D721Med (cell line): ENCODE results near the gene TSEN54.

ENCODE experiments used
- DNase-seq: peaks from one replicate; pipeline ENCODE4 v3.0.0; 2011; ENCODE audit warnings: low spot score; ENCODE audit not compliant: insufficient read length
- FAIRE-seq: peaks from 2 replicates; lab custom pipeline; 2011; peaks lifted over from hg19 to GRCh38; lab: Jason Lieb, UNC
- TF ChIP-seq, protein P1 (sequence below): IDR thresholded peaks from 2 replicates; pipeline ENCODE4 v1.5.1; 2012; ENCODE audit warnings: mild to moderate bottlenecking, control low read depth; ENCODE audit not compliant: insufficient read depth; ENCODE audit errors: missing control alignments

TSEN54 gene

DNA sequence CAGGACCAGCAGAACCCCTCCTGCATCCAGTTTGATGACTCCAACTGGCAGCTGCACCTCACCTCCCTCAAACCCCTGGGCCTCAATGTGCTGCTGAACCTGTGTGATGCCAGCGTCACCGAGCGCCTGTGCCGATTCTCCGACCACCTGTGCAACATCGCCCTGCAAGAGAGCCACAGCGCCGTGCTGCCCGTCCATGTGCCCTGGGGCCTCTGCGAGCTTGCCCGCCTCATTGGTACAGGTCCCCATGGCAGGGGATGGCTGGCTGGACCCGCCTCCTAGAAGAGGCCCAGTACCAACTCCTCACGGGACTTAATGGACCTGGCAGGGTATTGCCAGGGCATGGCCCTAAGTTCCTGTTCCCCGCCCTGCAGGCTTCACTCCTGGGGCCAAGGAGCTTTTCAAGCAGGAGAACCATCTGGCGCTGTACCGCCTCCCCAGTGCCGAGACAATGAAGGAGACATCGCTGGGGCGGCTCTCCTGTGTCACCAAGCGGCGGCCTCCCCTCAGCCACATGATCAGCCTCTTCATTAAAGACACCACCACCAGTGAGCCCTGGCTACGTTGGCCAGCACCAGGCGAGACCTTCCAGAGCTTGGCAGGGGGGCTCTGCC lies 23.7 kb upstream of the TSEN54 start:
- no peak for DNase-seq
- TF ChIP-seq, protein P1, sequence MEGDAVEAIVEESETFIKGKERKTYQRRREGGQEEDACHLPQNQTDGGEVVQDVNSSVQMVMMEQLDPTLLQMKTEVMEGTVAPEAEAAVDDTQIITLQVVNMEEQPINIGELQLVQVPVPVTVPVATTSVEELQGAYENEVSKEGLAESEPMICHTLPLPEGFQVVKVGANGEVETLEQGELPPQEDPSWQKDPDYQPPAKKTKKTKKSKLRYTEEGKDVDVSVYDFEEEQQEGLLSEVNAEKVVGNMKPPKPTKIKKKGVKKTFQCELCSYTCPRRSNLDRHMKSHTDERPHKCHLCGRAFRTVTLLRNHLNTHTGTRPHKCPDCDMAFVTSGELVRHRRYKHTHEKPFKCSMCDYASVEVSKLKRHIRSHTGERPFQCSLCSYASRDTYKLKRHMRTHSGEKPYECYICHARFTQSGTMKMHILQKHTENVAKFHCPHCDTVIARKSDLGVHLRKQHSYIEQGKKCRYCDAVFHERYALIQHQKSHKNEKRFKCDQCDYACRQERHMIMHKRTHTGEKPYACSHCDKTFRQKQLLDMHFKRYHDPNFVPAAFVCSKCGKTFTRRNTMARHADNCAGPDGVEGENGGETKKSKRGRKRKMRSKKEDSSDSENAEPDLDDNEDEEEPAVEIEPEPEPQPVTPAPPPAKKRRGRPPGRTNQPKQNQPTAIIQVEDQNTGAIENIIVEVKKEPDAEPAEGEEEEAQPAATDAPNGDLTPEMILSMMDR: no peak
- no peak for FAIRE-seq

DNA sequence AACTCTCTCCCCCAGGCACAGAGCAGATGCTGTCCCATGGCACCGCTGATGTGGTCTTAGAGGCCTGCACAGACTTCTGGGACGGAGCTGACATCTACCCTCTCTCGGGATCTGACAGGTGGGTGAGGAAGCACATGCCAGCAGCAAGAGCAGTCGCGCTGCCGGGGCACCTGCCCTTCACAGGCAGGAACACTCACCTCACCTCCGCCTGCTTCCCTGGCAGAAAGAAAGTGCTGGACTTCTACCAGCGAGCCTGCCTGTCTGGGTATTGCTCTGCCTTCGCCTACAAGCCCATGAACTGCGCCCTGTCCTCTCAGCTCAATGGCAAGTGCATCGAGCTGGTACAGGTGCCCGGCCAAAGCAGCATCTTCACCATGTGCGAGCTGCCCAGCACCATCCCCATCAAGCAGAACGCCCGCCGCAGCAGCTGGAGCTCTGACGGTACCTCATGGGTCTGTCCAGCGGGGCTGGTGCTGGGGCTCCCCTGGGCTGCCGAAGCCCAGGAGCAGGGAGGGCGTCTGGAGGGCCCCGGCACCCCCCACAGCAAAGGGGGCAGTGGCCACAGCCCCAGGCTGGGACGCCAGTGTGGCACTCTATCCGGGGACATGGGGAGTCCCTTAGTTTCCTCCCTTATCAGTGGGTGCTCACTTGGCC lies 22.7 kb upstream of the TSEN54 start:
- no peak for FAIRE-seq
- TF ChIP-seq, protein P1: no peak

DNA sequence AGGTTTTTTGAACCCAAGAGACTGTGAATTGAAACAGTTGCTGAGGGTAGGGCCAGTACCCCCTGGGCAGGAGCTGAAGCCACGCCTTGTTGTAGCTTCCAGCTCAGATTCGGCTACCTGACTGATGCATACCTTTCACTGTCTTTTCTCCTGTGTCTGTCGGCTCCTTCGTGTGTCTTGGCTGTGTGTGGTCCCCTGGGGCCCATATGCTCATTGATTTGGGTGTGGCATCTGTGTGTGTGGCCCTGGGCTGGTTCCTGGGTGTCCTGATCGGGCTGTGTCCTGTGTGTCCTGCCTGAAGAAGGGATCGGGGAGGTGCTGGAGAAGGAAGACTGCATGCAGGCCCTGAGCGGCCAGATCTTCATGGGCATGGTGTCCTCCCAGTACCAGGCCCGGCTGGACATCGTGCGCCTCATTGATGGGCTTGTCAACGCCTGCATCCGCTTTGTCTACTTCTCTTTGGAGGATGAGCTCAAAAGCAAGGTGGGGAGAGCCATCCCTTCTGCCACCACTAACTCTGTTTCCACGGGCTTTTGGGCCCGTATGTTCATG lies 21.9 kb upstream of the TSEN54 start:
- FAIRE-seq: no peak
- no peak for DNase-seq
- TF ChIP-seq, protein P1: no peak

More for the DNA sequence above, 22.7 kb upstream of the TSEN54 start:
- DNase-seq: no peak

DNA sequence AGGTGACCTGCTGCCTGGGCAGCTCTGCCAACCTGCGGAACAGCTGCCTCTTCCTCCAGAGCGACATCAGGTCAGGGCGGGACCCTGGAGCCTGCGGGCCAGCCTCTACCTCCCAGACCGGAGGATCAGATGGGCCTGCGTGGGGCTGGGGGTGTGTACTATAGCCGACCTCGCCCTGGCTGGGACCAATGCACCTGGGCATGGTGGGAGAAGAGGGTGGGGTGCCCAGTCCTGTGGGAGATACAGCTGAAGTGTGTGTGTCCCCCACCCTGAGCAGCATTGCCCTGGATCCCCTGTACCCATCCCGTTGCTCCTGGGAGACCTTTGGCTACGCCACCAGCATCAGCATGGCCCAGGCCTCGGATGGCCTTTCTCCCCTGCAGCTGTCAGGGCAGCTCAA lies 20.3 kb upstream of the TSEN54 start:
- FAIRE-seq: no peak
- no peak for DNase-seq
- TF ChIP-seq, protein P1: no peak

DNA sequence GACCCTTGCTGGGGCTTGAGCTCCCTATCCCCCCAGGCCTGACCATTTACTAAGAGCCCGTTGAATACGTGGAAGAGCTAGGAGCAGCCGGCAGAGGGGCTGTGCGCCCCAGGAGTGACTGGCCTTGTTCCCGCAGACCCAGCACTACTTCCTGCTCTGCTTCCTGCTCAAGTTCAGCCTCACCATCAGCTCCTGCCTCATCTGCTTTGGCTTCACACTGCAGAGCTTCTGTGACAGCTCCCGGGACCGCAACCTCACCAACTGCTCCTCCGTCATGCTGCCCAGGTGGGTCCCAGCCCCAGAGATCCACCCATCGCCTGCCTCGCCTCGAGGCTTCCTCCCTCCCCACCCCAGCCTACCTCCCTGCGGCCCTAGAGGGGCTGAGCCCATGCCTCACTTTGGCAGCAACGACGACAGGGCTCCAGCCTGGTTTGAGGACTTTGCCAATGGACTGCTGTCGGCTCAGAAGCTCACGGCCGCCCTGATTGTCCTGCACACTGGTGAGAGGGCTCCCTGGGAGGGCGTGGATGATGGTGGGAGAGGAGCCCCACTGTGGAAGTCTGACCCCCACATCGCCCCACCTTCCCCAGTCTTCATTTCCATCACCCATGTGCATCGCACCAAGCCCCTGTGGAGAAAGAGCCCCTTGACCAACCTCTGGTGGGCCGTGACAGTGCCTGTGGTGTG lies 18.1 kb upstream of the TSEN54 start:
- no peak for DNase-seq
- no peak for FAIRE-seq
- TF ChIP-seq, protein P1: no peak

DNA sequence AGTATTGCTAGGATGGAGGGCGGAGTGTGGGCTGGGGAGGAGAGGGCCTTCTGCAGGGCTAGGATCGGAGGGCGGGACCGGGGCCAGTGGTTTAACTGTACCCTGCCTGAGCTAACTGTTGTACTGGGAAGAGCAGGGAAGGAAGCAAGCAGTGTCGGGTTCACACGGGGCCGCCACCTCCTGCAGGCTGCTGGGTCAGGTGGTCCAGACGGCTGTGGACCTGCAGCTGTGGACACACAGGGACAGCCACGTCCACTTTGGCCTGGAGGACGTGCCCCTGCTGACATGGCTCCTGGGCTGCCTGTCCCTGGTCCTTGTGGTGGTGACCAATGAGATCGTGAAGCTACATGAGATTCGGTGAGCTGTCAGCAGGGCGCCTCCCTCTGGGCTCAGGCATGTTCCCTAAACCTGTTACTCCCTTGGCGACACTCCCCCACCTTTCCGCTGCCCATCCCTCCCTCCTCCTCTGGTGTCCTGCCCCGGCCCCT lies 17.6 kb upstream of the TSEN54 start:
- FAIRE-seq: no peak
- TF ChIP-seq, protein P1: no peak
- DNase-seq: no peak
